Ovary (tissue), 3 donors: ENCODE data around the gene MAML1.

Experiments
- EP300 ChIP-seq: sonication (generic); formaldehyde crosslinking; IDR thresholded peaks from one replicate; pipeline ENCODE4 v1.6.1; 2017; ENCODE audit warnings: antibody characterized with exemption
- POLR2A ChIP-seq: fragments of 450-650 bp; IDR thresholded peaks from one replicate; pipeline ENCODE4 v1.6.1; 2017; ENCODE audit warnings: antibody characterized with exemption, mild to moderate bottlenecking, moderate library complexity
- TF ChIP-seq, protein P1 (sequence below), 3 donors: fragments of 450-650 bp in 2 of 3; fragments of 200-600 bp in 1 of 3; IDR thresholded peaks; one replicate each; pipeline versions ENCODE4 v1.5.1 to v1.8.0; 2016 to 2022; ENCODE audit warnings: antibody characterized with exemption in 3 of 3, mild to moderate bottlenecking in 1 of 3
- donor health status: DM: no; HTN: no; CAD: no.

DNA sequence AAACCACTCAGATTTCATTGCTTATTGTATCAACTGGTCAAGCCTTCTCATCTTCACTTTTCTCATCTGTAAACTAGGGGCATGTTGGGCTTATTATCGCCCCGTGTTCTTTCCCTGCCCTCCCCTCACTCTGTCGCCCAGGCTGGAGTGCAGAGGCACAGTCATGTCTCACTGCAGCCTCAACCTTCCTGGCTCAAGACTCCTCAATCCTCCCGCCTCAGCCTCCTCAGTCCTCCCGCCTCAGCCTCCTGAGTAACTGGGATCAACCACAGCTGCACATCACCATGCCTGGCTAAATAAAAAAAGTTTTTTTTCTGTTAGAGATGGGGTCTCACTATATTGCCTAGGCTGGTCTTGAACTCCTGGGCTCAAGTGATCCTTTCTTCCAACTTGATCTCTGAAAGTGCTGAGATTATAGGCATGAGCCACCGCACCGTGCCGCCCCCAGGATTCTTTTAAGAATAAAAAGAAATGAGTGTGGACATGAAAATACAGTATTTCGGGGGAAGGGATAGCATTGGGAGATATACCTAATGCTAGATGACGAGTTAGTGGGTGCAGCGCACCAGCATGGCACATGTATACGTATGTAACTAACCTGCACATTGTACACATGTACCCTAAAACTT lies 2.0 kb downstream of the MAML1 start:
- TF ChIP-seq POLR2A = no peak
- TF ChIP-seq, protein P1, sequence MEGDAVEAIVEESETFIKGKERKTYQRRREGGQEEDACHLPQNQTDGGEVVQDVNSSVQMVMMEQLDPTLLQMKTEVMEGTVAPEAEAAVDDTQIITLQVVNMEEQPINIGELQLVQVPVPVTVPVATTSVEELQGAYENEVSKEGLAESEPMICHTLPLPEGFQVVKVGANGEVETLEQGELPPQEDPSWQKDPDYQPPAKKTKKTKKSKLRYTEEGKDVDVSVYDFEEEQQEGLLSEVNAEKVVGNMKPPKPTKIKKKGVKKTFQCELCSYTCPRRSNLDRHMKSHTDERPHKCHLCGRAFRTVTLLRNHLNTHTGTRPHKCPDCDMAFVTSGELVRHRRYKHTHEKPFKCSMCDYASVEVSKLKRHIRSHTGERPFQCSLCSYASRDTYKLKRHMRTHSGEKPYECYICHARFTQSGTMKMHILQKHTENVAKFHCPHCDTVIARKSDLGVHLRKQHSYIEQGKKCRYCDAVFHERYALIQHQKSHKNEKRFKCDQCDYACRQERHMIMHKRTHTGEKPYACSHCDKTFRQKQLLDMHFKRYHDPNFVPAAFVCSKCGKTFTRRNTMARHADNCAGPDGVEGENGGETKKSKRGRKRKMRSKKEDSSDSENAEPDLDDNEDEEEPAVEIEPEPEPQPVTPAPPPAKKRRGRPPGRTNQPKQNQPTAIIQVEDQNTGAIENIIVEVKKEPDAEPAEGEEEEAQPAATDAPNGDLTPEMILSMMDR (IDR thresholded peaks at IDR 0.05) = no peak
- no peak for TF ChIP-seq EP300
